Stimulated activated CD4-positive, alpha-beta T cell treated with anti-CD3 and anti-CD28 coated beads, Interleukin-15, amount 100 ng/mL, for 1 hour (primary cell): ENCODE results near the gene RBMS3.
"Not testable (repeated sequence)": the region's sequence is repeated elsewhere in the genome, so short reads cannot be mapped to it uniquely, and the experiment has no call there.

Experiments used
- DNase-seq, 2 donors: peaks; one replicate each; pipeline ENCODE4 v3.0.0-alpha.2; 2020; ENCODE audit warnings: low read depth in 1 of 2, low spot score in 1 of 2

Gene RBMS3

DNA sequence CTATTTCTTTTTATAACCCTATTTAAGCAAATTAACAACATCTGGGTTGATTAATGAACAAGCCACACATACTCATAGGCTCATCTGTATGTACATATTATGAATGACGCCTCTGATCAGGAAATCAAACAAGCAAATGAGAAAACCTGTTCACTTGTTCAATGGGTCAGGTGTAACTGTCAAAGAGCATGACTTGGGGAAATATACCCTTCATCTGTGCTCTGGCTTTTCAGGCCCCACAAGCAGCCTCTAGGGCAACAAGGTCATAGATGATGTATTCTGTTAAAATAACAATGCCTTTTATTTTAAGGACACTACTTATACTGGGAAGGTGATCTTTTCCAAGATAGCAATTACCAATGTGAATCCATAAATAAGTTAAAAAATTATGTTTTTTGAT, 102.0 kb downstream of the RBMS3 start:
- DNase-seq: no peak

DNA sequence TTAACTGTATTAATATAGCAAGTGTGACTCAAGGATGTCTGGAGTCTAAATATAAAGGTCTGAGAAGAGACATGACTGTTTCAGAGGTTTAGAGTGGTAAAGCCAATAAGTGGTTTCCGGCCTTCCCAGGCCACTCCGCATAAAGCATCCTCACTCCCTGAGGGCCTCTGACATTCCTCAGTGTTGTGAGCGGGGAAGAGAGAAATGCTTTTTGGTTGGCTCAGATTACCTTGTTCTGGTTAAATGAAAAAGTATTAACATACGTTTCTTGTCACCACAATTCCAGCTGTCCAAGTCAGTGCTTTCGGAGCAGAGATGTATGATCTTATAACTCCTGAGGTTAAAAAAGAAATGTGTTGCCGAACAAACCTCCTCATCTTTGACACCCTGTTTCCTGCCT, 103.8 kb downstream of the RBMS3 start:
- no peak for DNase-seq

DNA sequence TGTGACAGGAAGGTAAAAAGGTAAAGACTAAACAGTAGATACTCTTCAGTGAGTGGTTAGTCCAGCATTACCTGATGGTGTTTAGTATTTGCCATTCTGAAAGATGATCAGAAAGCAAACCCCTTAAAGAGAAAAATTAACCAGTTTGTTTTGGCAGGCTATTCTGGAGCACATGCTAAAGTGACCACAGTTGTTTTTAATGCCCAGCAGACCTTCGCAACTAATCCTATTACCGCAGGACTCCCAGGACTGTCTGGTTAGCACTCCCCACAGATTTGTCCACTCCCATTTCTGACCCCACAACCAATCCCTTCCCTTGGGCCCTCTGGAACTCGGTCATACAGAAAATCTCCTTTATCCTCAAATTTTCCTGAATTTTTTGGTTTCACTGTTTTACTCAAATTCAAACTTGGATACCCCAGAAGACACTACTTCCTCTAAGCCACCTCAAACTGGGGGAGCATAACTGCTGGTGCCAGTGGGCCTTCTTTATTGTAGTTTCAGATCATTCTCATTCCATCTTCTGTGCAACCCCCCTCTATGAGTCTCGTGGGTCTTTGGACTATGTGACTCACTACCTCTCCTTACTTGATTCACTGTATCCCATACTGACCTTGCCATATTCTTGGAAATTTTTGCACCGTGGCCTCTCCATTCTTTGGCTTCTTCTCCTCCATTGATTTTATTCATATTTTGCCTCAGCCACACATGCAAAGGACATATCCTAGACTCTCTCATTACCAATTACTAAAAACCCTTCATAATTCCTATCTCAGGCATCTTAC, 104.4 kb downstream of the RBMS3 start:
- no peak for DNase-seq

DNA sequence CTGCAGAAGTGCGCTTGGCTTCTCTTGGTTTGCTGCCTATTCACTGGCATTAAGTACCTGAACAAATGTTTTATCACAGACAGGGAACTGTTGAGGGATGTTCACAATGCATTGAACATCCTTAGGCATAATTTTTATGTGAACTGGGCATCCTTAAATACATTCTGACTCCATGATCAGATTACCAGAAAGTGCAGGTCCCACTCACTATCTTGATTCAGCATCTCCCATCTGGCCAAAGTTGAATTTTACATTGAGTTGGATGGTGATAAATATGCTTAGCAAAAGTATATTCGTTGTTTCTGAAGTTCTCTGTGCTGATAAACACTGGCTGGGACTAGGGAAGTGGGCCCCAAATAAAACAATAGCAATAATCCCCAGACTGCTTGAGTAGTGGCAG, 108.5 kb downstream of the RBMS3 start:
- no peak for DNase-seq

DNA sequence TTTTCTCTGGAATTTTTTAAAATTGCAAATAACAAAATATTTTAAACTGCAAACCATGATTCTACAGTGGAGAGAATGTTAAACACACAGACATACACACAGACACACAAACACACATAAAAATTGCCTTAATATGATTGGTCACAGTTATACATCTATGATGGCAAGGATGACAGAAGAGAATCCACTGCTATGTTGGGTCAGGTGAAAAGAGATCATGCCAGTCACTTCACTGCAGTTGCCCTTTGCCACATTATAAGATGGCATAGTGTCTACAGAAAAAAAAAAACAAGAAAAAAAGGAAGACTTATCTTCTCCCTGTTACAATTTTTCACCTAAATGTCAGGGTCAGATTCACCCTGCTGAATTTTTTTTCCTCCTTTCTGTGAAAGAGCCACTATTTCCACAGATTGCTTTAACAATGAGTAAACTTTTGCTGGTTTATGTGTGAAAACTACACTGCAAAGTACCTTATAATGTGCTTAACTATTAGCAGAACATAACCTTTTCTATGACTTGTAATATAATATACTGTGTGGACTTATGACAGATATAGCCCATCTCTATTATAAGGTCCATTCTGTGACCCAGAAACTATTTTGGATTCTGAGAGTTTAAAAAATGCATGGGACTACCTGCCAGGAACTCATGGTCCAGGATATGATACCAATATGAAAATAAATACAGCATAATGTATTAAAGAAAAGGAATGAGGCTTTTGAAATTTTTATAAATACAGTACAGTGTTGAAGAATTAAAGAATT, 111.9 kb downstream of the RBMS3 start:
- DNase-seq: no peak

DNA sequence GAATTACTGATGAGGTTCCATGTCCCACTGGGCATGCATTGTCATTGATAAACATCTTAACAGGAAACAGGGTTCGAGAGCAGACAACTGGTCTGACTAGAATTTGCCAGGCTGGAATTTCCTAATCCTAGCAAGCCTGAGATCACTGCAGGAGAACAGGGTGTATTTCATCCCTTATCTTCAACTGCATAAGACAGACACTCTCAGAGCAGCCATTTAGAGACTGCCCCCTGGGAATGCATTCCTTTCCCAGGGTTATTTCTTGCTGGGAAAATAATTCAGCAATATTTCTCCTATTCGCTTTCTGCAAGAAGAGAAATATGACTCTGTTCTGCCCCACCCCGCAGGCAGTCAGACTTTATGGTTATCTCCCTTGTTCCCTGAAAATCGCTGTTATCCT, 113.1 kb downstream of the RBMS3 start:
- not testable (repeated sequence) for DNase-seq

DNA sequence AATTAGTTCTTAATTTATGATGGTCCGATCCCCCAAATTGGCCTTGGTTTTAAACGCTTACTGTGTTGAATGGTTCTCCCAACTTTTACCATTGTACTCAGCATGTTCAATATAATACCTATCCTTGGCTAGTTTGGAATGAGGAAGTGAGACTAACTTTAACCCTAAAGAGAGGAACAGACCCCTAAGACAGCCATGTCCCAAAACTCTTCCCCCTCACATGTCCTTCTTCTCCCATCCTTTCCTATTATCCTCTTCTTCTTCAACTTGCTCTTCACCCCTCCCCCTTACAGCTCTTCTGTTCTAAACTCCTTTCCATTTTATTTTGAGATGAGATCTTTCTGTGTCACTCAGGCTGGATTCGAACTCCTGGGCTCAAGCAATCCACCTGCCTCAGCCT, 116.5 kb downstream of the RBMS3 start:
- no peak for DNase-seq

DNA sequence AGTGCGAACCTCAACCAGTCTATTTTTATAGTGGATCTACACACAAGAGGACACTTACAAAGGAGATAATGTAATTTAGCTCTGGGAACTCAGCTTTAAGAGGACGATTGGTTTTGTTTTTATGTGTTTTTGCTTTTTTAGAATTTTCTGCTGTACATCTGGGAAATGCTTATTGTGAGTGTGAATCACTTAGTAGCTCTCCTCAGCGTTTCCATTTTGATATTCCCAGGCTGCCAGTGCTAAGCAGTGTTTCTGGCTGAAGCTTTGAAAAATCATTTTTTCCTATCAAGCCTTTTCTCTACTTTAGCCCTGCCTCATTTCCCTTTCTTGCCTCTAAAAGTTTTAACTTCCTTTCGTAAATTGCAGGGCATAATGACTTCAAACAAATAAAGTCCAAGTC, 117.9 kb downstream of the RBMS3 start:
- DNase-seq: no peak

DNA sequence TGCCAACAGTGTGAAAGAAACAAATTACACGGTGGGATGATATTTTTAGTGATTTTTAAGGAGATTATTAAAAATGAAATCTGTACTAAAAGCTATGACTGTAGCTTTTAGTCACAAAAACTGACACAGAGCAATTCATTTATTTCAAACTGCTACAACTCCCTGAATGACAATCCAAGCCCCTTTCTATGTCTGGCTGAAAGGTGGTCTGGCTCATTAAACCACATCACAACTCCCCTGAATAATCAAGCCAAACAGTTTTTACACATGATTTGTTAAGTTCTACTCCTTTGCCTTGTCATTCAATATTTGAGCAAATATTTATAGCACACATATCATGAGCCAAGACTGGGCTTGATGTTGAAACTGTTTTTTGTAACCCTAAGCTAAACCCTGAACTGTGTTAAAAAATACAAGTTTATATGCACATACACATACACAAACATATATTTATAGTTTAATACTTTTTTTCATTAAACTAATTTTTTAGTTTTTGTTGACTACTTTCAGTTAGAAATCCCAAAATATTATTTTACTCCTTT, 125.5 kb downstream of the RBMS3 start:
- no peak for DNase-seq

DNA sequence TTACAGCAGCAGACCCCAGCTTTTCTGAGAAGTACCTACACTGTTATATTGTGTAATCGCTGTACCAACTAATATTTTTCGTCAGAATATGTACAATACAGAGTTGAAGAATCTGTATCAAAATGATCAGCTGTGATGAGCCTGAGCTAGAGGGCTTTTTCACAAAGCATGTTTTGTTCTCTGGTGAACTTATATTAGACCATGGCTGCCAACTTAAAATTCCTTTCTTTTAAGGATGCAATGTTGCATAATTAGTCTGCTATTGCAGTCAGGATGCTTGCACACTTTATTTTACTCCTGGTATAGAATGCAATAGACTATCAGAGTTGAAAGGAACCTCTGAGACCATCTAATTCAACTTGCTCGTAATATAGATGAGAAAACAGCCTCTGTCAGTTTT, 127.8 kb downstream of the RBMS3 start:
- DNase-seq: no peak

DNA sequence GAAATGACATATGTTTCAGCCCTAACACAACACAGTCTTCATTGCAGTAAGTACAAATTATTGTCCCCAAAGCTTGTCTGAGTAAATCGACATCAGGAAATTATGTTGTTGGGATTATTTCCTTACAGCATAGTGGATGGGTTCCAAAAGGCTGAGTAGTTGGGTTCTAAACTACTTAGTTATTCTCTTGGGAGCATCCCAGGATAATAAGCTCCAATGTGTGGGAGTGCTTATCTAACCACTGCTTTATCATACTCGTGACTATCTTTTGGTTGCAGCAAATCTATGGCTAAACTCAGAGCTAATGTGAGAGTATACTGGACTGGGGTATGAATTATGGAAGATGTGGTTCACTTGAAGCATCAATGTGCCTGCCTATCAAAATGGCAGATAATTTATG, 128.5 kb downstream of the RBMS3 start:
- DNase-seq: no peak

DNA sequence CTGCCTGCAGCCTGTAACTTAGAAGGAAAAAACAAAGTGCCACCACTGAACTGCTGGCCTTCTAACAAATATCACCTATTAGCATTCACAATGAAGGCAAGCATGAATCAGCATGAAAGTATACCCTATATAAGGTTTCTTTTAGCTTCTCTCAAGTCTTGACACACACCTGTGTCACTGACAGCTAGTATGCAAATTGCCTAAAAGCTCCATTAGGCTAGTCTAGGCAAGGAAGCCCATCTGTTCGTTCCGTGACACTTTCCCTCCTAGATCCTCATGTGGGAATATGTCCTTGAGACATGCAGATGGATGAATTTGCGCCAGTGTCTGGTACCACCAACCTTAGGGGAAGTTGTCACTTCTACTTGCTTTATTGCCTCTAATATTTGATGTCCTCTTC, 129.3 kb downstream of the RBMS3 start:
- no peak for DNase-seq

DNA sequence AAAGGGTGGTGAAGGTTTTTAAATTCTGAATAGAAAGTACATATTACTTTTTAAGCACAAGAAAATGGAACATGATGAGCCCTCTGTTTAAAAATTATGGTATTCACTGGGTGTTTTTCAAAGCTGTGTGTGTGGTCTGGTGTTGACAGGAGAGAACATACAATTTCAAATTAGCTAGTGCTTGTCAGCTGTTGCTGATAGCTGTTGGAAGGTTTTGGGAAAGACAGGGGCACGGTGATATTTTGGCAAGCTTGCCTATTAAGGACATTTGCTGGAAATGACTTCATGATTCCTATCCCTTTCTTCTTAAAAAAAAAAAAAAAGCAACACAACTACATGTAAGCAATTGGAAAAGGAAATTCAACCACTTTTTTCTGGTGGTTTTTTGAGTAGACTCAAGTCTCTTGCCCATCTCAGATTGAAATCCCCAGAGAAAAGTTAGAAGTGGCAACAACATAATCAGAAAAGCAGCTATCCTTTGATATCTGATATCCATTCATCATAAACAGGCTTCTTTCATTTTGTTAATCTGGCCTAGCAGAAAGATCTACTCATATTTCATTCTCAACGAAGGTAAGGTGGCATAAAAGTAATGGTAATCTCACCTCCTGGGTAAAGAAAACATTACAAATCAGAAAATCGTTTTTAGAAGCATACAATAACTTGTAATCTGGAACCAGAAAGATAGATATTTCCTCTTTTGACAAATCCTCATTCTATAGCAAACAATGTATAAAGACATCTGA, 130.0 kb downstream of the RBMS3 start:
- no peak for DNase-seq

DNA sequence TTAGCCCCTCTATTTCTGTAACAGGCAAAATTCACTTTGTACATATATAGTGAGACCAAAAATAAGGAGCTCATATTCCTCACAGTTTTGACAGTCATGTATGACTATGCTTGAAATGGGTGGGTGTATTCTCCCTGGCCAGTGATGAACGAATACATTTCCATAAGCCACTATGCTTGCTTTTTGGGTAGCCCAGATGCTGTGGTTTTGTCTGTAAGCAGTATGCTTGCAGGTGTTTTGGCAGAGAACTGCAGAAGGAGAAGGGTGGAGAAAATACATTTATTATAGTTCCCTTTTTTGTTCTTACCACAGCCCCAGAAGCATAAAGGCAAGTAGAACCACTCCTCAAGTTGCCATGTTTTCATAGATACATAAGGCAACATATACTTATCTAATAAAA, 131.2 kb downstream of the RBMS3 start:
- no peak for DNase-seq

DNA sequence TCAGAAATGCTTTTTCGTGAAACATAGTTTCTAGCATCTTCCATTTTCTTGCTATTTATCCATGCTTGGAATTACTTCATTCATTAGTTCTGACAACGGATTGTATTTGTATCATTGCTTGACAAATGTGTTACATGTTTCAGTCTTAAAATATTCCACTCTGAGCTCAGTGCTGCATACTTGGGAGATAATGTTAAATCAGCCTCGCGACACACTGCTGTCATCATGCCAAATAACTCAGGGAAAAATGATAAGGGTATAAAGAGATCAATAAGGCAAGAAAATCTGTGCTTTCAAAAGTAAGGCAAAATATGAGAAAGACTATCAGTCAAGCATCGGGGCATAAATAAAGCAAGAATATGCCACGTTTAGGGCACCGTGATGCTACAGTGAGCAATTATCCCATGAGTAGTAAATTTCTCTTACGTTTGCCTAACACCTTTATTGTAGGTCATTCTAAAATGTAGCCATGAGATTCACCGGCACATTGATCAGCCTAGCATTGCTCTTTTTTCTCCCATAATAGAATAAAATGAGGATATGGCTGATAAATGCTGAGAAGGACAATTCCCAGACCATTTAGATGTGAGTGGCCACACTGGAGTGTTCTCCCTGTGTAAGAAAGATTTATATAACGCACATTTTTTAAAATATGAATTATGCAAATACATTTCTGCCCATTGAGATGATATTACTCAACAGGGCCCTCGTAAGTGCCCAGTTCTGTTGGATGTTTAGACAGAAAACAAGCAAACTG, 133.8 kb downstream of the RBMS3 start:
- DNase-seq: no peak

DNA sequence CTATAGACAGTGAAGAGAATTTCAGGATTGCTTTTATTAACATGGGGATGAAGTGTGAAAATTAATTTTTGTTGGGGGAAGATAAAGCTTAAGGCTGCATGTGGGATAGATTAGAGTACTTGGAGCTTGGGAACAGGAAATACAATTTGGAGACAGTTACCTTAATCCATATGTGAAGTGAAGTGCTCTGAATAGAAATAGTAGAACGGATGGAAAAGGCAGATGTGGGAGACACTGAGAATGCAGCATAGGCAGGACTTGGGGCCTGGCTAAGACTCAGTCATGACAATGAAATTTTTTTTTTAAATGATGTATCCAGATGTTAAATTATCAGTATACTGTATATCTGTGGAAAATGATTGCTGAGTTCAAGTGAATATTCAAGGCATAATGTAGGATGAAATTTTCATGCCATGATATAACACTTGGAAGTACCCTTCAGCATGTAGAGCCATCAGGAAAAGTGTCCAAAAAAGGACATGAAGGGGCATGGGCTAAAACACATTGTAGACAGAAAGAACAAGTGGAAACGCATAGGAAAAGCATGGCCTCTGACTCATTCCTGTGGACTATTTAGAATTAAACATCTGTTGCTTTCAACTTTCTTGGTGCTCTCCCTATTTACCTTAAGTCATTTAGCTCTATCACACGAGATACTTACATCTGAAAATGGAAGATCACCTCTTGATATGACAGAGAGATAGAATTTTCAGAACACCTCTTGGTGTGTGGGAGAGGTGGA, 134.8 kb downstream of the RBMS3 start:
- no peak for DNase-seq

DNA sequence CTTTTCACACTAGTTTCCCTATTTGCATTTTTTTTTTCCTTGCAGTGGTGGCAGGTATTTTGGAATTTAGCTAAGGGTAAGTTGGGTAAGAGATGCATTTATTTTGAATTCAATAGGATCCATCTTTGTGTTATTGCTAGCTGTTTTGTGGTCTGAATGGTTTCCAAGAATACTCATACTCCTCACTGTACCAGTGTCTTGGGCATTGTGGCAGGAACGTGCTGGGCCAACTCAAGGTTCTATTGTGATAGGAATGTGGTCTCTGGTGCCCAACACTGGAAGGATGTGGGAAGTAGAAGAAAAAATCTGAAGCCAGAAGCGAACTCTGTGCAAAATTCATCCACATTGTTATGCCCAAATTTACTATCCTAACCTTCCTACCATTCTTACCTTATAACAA, 135.6 kb downstream of the RBMS3 start:
- DNase-seq: no peak

DNA sequence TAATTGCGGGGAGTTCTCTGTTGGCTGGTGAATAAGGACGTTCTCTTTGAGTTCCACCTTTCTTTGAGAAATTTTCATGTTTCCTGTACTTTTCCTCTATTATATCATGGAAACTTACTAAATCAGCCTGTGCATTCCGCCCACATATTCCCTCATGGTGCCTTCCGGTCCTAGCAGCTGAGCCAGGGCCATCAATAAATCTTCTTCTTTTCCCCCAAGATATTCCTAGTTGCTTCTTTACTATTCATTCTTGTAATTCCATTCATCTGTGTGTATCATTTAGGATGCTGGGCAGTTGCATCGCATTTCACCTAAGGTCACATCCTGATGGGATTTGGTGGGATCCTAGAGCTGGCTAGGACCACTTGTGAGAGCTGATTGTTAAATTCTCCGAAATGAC, 139.2 kb downstream of the RBMS3 start:
- DNase-seq: no peak

DNA sequence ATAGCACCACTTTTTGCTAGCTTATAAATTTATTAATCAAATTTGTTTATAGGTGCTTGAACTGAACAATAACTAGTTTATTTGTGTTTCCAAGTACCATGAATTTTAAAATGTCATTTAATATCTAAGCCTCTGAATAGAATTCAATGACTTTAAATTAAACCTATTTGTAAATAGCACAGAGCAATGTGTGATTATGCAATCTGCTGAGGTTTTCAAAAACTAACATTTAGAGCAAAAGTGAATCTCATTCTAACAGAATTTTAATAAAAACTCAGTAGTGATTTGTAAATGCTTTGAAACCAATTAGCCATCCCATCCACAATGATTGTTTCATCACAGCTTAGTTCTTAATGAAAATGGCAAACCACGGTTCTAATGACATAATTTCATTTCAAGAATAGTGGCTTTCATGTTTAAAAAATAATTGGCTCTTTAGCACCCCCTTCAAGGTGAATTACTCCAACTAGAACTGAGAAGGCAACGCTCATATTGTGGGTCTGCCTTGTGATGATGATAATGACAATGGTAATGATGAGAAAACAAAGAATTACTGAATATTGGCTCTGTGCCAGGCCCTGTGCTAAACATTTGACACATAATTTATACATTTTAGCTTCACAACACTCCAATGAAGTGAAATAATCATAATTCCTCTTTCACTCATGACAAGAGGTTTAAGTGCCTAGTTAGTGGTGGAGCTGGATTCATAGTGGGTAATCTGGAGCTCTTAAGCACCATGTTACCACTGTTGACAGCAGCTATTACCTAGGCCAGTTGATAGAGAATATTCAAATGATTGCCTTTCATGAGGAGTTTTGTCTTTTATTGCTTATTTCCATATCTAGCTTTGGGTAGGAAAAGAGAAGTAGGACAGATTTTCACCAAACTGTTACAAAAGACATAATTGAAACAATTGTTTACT, 145.7 kb downstream of the RBMS3 start:
- no peak for DNase-seq
